HG03520 (cell line): ENCODE data around the gene PARN.
"Not testable (repeated sequence)": the region's sequence is repeated elsewhere in the genome, so short reads cannot be mapped to it uniquely, and the experiment has no call there.

Source experiments
- ATAC-seq: cut with Tn5 transposase; IDR thresholded peaks from one replicate; pipeline ENCODE4 v1.9.1; 2021; ENCODE audit warnings: mild to moderate bottlenecking, moderate library complexity; ENCODE audit not compliant: unreplicated experiment

Gene PARN

DNA sequence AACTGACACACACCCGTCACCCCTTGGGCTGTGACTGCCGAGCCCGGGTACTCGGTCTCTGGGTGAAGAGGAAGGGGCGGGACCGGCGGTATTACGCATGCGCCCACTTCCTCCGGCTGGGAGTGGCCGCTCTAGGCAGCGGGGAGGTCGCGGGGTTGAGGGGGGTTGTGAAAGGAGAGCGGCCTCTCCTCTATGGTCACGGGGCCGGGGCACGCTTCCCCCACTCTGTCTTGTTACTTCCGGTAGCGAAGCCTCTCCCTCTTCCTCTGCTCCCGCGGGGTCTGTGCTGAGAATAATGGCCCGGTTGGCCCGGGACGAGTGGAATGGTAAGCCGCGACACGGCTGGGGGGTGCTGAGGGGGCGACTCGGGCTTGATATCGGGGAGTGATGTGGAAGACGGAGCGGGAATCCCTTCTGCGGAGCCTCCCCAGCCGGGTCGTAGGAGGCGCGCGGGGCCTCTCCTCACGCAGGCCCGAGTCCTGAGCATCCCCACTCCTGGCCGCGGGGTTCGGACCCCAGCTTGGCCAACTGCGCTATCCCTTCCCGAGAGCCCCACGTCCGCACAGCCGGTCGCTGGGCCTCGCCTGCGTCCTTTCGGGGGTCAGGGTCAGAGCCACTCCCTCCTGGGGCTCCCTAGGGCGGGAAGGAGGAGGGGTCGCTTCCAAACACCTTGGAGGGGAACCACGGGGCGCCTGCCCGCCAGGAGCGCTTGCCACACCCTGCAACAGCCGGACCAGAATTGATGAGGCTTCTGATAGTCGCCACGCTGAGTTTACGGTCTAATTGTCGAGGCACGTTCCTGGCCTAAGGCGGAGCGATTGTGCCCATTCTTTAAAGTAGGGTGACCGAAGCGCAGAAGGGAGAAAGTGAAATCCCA is 2.9 kb upstream of the PARN start, which contains the start of gene BFAR:
Gene BFAR (plus strand): TSS at position 259 of the 877 bp plus-strand sequence. CDS start 11,396 bp downstream, outside the sequence.
- peak; percentile 63 for ATAC-seq

DNA sequence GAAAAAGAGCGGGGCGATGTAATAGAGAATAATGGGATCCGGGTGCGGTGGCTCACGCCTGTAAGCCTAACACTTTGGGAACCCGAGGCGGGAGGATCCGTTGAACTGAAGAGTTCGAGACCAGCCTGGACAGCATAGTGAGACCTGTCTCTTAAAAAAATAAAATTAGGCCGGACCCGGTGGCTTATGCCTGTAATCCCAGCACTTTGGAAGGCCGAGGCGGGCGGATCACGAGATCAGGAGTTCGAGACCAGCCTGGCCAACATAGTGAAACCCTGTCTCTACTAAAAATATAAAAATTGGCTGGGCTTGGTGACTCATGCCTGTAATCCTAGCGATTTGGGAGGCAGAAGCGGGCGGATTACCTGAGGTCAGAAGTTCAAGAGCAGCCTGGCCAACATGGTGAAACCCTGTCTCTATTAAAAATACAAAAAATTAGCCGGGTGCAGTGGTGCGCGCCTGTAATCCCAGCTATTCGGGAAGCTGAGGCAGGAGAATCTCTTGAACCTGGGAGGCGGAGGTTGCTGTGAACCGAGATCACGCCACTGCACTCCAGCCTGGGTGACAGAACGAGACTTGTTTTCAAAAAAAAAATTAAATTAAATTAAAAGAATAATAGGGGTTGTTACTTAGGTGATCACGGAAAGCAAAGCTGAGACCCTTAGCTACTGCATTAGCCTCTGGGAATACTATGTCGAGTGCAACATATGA is 715 bp upstream of the PARN start:
- ATAC-seq, result not testable (repeated sequence)

DNA sequence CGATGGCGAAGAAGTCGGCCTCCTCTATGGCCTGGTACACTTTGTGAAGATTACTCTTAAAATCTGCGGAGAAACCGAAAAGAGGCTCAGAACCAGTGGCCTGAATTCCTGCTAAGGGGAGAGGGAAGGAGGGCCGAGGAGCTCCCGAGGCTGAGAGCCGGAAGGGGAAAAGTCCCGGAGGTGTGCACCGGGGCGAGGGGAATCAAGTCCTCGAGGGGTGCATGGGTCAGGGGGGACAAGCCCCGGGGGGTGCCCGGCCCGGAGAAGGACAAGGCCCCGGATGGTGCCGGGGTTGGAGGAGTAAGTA is 495 bp downstream of the PARN start:
- ATAC-seq, result peak; percentile 1

DNA sequence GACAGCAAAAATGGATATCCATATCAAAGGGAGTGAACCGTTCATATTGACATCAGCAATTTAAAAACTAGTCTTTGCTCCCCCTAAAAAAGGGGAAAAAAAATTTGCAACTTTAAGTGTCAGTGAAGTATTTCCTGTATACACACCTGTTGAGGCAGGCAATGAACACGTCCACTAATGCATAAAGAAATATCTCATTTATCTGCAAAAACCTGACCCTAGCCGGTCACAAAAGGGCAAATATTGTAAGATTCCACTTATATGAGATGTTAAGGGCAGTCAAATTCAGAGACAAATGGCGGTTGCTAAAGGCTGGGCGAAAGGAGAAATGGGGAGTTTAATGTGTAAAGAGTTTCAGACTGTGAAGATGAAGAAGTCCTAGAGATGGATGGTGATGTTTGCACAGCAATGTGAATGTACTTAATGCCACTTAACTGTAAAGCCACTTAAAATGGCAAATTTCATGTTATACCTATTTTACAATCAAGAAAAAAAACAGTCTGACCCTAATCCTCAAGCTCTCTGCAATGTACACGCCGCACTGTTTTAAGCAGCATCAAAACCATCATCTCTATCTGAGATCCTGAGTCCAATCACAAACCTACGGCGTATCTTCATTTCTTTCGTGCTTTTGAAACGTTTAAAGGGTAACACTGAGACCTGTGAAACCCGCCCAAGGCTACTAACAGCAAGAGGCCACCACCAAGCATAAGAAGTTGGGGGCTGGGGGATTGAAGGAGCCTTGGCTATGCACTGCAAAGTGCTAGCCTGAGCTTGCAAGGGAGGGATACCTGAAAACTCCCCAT is 1.1 kb downstream of the PARN start:
- ATAC-seq, result no peak

DNA sequence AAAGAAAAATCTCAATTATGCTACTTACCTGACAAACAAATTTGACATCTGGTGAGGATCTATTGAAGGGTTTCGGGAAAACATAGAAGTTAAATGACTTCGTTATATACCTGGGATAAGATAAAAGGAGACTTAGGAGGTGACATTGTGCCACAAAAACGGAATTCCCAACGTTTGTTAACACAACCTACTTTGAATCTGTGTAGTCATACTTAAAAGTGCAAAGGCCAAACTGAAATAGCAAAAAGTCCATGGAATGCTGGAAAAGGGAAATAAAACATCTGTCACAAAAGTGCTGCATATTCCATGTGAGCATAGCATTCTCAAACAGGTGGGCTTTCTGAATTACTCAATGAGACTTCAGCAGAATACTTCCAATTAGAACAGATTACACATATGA is 3.0 kb downstream of the PARN start:
- no peak for ATAC-seq

DNA sequence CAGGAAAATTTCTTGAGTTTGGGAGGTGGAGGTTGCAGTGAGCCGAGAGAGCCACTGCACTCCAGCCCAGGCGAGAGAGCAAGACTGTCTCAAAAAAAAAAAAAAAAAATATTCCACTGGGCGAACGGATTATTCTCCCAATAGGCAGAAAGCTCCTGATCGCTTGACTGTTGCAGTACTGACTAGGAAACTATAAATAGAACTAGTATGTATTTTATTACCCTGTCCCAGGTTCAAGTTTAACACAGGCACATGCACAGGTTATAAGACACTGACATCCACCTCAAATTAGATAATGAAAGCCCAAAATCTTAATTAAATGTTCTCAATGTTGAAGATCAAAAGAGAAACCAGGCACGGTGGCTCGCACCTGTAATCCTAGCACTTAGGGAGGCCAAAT is 11.5 kb downstream of the PARN start:
- ATAC-seq, result no peak

DNA sequence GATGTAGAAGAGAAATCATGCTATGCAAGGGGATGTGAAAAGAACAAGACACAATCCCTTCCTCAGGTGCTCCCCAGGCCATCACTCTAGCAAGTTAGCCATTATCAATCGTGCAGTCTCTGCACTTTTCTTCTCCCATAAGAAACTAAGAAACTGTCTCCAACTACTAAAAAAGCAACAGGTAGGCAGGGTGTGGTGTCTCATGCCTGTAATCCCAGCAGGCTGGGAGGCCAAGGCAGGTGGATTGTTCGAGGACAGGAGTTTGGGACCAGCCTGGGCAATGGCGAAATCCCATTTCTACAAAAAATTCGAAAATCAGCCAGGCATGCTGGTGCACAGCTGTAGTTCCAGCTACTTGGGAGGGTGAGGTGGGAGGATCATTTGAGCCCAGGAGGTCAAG is 13.8 kb downstream of the PARN start:
- no peak for ATAC-seq

DNA sequence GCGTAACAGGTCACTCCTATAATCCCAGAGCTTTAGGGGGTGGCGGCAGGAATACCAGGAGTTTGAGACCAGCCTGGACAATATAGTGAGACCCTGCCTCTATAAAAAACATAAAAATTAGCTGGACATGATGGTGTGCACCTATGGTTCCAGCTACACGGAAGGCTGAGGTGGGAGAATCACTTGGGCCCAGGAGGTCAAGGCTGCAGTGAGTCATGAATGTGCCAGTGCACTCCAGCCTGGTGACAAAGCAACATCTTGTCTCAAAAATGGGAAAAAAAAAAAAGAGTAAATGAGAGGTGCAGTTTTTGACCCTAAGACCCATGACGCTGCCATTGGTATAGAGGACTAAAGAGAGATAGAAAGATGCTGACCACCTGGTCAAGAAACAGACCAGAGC is 16.1 kb downstream of the PARN start:
- ATAC-seq, result no peak

DNA sequence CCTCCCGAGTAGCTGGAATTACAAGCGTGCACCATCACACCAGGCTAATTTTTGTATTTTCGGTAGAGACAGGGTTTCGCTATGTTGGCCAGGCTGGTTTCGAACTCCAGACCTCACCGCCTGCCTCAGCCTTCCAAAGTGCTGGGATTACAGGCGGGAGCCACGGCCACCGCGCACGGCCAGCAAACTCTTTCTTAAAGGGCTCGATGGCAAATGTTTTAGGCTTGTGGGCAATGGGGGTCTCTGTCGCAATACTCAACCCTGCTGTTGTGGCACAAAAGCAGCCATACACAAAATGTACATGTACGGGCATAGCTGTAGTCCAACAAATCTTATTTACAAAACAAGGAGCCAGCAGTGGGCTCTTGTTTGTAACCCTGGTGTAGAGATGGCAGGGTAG is 18.4 kb downstream of the PARN start:
- ATAC-seq, result no peak

DNA sequence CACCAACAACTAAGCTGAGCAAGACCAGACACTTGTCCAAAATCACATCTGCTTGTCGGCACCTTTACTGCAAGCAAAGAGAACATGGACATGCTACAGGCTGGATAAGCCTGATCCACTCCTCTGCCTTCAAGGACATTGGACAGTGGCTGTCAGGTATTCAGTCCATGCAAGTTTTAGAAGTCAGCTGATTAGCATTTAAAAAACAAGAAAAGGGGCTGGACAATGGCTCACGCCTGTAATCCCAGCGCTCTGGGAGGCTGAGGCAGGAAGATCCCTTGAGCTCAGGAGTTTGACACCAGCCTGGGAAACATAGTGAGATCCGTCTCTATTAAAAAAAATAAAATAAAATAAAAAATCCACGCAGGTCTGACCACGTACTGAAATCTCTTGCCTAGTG is 20.3 kb downstream of the PARN start:
- no peak for ATAC-seq

DNA sequence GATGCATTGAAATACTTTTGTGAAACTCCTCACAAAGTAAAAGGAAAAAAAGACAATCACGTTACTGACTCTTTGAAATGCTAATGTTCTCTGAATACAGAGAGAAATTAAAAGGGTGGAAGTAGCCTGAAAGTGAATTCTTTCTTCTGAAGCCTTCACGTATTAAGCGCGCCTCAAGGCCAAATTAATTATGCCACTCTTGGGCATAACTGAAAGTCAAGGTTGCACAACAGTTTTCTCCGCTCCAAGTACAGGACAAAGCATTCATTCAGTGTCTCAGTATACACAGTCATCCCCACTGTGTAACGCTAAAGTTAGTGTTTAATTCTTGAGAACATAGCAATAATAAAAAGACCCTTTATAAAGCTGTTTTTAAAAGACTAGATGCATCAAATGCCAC is 21.5 kb downstream of the PARN start:
- no peak for ATAC-seq

DNA sequence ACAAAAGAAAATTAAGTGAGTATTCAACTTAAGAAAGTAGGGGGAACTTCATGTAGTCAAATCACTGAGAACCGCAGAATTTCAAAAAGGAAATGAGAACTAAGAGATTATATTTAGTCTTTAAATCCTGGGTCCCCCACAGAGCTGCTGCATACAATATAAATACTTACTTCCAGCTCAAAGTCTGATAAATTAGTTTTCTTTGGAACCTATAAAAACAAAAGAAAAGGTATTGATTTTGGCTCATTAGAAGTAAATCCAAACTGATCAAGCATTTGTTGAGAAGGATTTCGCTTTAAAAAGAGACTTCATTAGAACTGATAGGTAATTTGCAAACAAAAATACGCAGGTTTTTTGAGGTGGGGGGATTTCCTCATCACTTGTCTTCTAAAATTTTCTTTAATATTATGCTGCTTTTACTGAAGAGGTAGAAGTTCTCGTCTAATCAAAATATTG is 21.9 kb downstream of the PARN start:
- peak; percentile 47 for ATAC-seq

DNA sequence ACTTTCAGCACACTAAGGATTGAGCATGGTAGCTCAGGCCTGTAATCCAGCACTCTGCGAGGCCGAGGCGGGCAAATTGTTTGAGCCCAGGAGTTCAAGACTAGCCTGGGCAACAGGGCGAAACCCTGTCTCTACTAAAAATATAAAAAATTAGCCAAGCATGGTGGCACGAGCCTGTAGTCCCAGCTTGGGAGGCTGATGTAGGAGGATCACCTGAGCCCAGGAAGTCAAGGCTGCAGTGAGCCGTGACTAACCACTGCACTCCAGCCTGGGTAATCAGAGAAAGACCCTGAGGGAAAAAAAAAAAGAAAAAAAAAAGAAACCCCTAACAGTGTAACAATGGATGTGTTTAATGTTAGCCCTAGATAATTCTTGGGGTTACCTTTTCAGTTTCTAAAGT is 24.0 kb downstream of the PARN start:
- ATAC-seq, result no peak

DNA sequence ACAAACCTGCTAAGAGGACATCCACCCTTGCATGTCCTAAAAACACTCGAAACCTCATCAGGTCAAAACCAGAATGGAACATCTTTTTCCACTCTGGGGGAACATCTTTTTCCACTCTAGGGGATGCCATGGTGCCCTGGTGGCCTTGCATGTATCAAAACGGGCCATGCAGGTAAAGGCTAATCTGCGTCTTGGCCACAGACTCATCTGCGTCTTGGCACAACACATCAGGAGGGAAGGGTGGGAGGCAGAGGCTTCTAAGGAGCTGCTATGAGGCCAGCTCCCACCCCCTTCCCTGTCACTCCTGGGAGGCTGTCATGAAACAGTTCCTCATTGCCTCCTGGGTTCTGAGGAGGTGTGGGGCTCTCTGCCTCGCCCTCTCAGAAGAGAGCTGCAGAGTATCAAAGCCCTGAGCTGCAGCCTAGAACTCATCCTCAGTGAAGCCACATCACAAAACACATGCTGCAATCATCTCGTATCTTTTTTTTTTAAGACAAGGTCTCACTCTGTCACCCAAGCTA is 27.6 kb downstream of the PARN start:
- ATAC-seq, result no peak

DNA sequence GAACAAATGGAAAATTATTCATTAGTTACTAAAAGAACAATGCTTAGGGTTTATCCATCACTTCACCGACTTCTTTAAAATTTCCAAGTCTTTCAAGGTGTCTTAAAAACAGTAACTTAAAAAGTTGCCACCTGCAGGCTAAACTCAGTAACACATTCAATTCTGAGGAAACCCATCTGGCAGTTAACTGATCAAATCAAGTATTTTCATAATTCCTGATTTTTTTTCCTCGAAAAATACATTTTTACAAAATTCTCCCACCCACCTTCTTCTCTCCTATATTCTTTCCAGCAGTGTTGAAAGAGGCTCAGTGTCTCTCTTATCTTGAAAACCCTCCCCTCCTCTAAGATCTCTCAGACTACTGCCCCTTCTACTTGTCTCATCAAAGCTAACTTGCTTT is 29.9 kb downstream of the PARN start:
- ATAC-seq, result no peak

DNA sequence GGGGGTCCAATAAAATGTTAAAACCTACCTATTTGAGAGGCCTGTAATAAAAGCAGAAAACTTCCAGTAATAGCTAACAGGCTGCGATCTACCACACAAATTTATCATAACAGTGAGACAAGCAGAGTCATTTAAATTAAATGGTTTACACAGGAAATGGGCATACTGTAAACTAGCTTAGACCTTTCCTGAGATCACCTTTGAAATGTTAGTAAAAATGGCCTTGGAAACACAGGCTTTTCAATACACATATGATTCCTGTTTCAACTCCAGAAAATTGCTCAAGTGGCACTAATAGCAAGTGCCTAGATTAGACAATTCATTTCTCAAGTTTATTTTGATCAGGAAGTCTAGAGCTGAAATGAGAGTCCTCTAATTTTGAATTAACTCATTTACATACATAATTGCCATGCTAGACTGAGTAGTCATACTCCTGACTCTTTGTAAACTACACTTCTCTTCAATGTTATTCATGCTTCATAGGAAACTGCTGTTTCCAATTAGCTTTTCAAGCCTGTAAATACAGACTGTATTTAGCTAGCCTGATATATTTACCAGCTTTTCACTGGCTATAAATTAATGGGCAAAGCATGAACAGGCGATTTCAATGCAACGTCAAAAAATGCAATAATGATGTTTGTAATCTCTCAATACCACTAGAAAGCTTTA is 43.3 kb downstream of the PARN start:
- no peak for ATAC-seq

DNA sequence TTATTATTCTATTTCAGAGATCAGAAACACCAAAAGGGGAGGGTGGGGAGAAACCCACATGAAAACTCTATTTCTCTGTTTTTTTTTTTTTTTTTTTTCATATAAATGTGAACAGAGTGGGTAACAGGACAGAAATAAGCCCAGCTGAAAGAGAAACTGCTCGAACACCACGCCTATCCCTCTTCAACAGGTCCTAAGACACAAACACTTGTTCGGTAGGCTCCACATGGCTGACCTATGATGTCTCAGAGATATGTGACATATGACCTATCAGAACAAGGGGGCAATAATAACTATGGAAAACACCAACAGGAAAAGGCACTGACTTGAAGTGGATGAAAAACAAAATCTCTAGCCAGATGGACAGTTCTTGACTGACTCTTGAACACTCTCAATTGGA is 44.8 kb downstream of the PARN start:
- no peak for ATAC-seq

DNA sequence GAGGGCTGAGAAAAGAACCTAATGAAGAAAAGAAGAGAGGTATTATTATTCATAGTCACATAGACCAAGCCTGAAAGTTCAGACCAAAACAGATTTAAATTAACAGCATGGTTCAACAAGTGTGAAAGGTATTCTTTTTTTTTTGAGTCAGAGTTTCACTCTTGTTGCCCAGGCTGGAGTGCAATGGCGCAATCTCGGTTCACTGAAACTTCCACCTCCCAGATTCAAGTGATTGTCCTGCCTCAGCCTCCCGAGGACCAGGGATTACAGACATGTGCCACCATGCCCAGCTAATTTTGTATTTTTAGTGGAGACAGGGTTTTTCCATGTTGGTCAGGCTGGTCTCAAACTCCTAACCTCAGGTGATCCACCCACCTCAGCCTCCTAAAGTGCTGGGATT is 49.1 kb downstream of the PARN start:
- ATAC-seq, result not testable (repeated sequence)

DNA sequence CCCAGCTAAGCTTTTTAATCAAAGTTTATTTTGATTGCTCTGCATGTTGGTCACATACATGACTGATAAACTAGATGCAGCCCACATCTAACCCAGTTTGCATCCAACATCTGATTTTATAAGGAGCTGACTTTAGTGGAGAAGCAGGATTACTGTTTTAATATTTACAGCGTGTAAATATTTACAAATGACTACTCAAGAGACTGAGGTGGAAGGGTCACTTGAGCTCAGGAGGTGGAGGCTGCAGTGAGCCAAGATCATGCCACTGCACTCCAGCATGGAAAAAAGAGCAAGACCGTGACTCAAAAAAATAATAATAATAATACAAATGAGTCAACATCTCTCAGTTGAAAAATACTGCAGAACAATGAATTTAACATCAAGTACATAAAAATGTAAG is 50.8 kb downstream of the PARN start:
- ATAC-seq, result no peak

DNA sequence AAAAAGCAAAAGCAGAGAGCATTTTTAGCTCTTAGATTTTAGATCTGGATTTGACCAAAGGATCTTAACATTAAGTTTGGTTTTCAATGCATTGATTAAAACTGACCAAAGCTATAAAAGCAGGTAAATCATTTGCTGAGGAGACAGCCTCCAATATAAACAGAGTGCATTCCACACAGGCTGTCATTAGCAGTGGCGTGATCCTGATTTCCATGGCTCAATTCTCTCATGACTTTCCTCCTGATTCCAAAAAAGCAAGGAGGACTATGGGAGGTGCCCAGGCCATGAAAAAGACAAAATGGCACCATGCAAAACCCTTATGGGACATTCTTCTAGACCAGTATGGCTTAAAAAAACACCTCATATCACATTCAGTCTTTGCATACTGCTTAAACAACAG is 53.5 kb downstream of the PARN start:
- no peak for ATAC-seq

DNA sequence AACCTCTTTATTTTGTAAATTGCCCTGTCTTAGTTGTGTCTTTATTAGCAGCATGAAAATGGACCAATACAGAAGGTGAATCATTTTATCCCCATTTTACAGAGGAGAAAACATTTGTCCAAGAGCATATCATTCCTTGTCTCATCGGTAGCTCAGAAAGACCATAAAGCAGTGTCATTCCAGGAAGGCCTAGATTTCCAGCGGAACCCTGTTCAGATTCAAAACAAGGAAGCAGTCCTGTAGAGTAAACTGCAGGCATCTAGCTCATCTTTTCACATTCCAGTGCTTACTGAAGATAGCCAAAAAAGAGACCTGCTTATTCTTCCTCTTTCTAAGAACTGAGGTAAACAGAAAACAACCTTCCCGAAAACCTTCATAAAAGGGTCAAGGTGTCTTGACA is 54.0 kb downstream of the PARN start:
- ATAC-seq, result no peak
